Activated B cell treated with CpG ODN at 0.5 μM for 24 hours (primary cell): ENCODE data around the gene PPP1R37. TPM values are rescaled to one million over a fixed set of nuclear protein-coding genes. Genes with fewer than 3 reads are reported as not detected.

ENCODE experiments used
- ATAC-seq: fragments of 200-7000 bp; cut with Tn5 transposase; one replicate; pipeline ENCODE4 v1.10.0; 2021; ENCODE audit warnings: low read depth, mild to moderate bottlenecking, moderate library complexity
- CTCF ChIA-PET: fragments of 350-600 bp; sonication (Branson Sonifier 250); formaldehyde crosslinking; loops from one replicate; lab custom pipeline; 2021; ENCODE audit warnings: antibody characterized with exemption; lab: Charles Lee
- POLR2A ChIA-PET: fragments of 350-600 bp; sonication (Branson Sonifier 250); formaldehyde crosslinking; loops from one replicate; lab custom pipeline; 2021; ENCODE audit warnings: antibody characterized with exemption; lab: Charles Lee
- DNase-seq: peaks from one replicate; pipeline ENCODE4 v3.0.0; 2022
- H3K27ac Mint-ChIP-seq: one replicate; pipeline ENCODE4 v1.8.0; 2020; ENCODE audit warnings: mixed read lengths
- H3K27me3 Mint-ChIP-seq: one replicate; pipeline ENCODE4 v1.8.0; 2021; ENCODE audit warnings: mixed read lengths
- H3K36me3 Mint-ChIP-seq: one replicate; pipeline ENCODE4 v1.8.0; 2021; ENCODE audit warnings: low read depth, mixed read lengths
- H3K4me1 Mint-ChIP-seq: one replicate; pipeline ENCODE4 v1.8.0; 2021; ENCODE audit warnings: mixed read lengths
- H3K4me3 Mint-ChIP-seq: one replicate; pipeline ENCODE4 v1.8.0; 2020; ENCODE audit warnings: mild to moderate bottlenecking, mixed read lengths
- H3K9me3 Mint-ChIP-seq: one replicate; pipeline ENCODE4 v1.8.0; 2020; ENCODE audit warnings: mixed read lengths
- CTCF ChIP-seq: fragments of 200-600 bp; IDR thresholded peaks from one replicate; pipeline ENCODE4 v1.8.0; 2022; ENCODE audit warnings: antibody characterized with exemption, mild to moderate bottlenecking
- intact Hi-C: fragments of 100-400 bp; cut with micrococcal nuclease; formaldehyde crosslinking; loops from one replicate; pipeline ENCODE4 v1.15.1; 2024
- total RNA-seq: library from RNA; stranded (reverse); gene quantifications from 2 replicates; pipeline ENCODE4 v1.2.3, GENCODE V29; 2022

PPP1R37 gene
- total RNA-seq, 1 donor from 2014 or later: 27.2 TPM

GRCh38 chr19:45049073-45049736 lies 43.8 kb upstream of the PPP1R37 start:
- Mint-ChIP-seq H3K4me1 (peaks cover 90% of the 10 kb centered on the region), H3K27ac (peak overlapping the region; percentile 87), H3K36me3 (peaks cover 53% of the 10 kb centered on the region), H3K27me3 (no peaks in the 10 kb centered on the region), H3K4me3 (no peak overlapping the region), H3K9me3 (no peaks in the 10 kb centered on the region)
- no peak for ATAC-seq
- DNase-seq: no peak
- ChIA-PET CTCF (interaction anchor here (0.7 to 2.1 kb wide), 3 partner anchors 11 to 48 kb away, joined by 3 to 7 read pairs (median 4); no protein-coding TSS in a partner anchor), POLR2A (interaction anchor here (0.9 to 1.1 kb wide), 2 partner anchors 10 to 47 kb away, joined by 3 to 4 read pairs; no protein-coding TSS in a partner anchor)
- TF ChIP-seq CTCF: no peak
- intact Hi-C loops: no loop called here

GRCh38 chr19:45050036-45050435 lies 42.9 kb upstream of the PPP1R37 start:
- DNase-seq: no peak
- no peak for TF ChIP-seq CTCF
- Mint-ChIP-seq H3K4me3 (no peak overlapping the region), H3K9me3 (no peaks in the 10 kb centered on the region), H3K27ac (peak overlapping the region; percentile 87), H3K36me3 (peaks cover 53% of the 10 kb centered on the region), H3K4me1 (peaks cover 89% of the 10 kb centered on the region), H3K27me3 (no peaks in the 10 kb centered on the region)
- CTCF ChIA-PET: interaction anchor here (0.7 to 2.1 kb wide), 4 partner anchors 10 to 61 kb away, joined by 3 to 7 read pairs (median 5); no protein-coding TSS in a partner anchor
- intact Hi-C loops: no loop called here
- no peak for ATAC-seq
- POLR2A ChIA-PET: interaction anchor here (1.1 to 3.2 kb wide), 2 partner anchors 10 to 11 kb away, joined by 4 to 36 read pairs; partner anchors contain the start of gene CLASRP

GRCh38 chr19:45051929-45052579 lies 40.9 kb upstream of the PPP1R37 start:
- H3K27ac Mint-ChIP-seq: peak overlapping the region; percentile 87
- peaks cover 56% of the 10 kb centered on the region for H3K36me3 Mint-ChIP-seq
- ChIA-PET POLR2A (interaction anchor here (0.5 to 3.2 kb wide), 14 partner anchors 8 to 147 kb away, joined by 3 to 36 read pairs (median 4); partner anchors contain the start of genes APOE, BLOC1S3, CLASRP and CLPTM1), CTCF (interaction anchor here (1.0 to 1.8 kb wide), 5 partner anchors 7 to 63 kb away, joined by 4 to 6 read pairs (median 6); partner anchors contain the start of gene CLASRP)
- DNase-seq (peak; percentile 24), ATAC-seq (peak; percentile 87)
- H3K27me3 Mint-ChIP-seq: no peaks in the 10 kb centered on the region
- H3K4me3 Mint-ChIP-seq: peak overlapping the region; percentile 74
- no peaks in the 10 kb centered on the region for H3K9me3 Mint-ChIP-seq
- H3K4me1 Mint-ChIP-seq: peaks cover 82% of the 10 kb centered on the region
- intact Hi-C loops: loop anchor here (2.0 kb wide), 1 partner anchor 13 kb away; the partner anchor contains the start of gene CLASRP
- no peak for TF ChIP-seq CTCF

- CTCF ChIA-PET: interaction anchor here (0.9 to 2.3 kb wide), 3 partner anchors 40 to 154 kb away, joined by 3 to 12 read pairs (median 3); no protein-coding TSS in a partner anchor
- no peak for DNase-seq
- no peak for ATAC-seq
- no peak for TF ChIP-seq CTCF
- Mint-ChIP-seq H3K4me1 (peaks cover 57% of the 10 kb centered on the region), H3K36me3 (peaks cover 91% of the 10 kb centered on the region), H3K9me3 (no peaks in the 10 kb centered on the region), H3K27ac (peak overlapping the region; percentile 63), H3K27me3 (no peaks in the 10 kb centered on the region), H3K4me3 (no peak overlapping the region)
- POLR2A ChIA-PET: interaction anchor here (0.6 to 1.5 kb wide), 6 partner anchors 10 to 68 kb away, joined by 3 to 6 read pairs (median 4); partner anchors contain the start of gene CLASRP
- intact Hi-C loops: no loop called here
Observed at GRCh38 chr19:45056831-45057230, 36.1 kb upstream of the PPP1R37 start.
